GM13977 (cell line): Measurements from ENCODE around the gene SRRM4.

Source experiments
- DNase-seq: peaks from one replicate; pipeline ENCODE4 v3.0.0; 2012; ENCODE audit warnings: low spot score
- in situ Hi-C: fragments of 300-500 bp; cut with MboI; formaldehyde crosslinking; loops from one replicate; pipeline ENCODE4 v1.12.0; 2022; ENCODE audit warnings: low sequenced_read_pairs, low pct_unique_long_range_greater_than_20kb, mixed read lengths, inconsistent platforms; ENCODE audit not compliant: unreplicated experiment
- TF ChIP-seq, protein P1 (sequence below): IDR thresholded peaks from 2 replicates; pipeline ENCODE4 v1.5.1; 2012; ENCODE audit warnings: mild to moderate bottlenecking, control low read depth; ENCODE audit not compliant: insufficient read depth; ENCODE audit errors: extremely low read depth, missing control alignments

The SRRM4 gene

DNA sequence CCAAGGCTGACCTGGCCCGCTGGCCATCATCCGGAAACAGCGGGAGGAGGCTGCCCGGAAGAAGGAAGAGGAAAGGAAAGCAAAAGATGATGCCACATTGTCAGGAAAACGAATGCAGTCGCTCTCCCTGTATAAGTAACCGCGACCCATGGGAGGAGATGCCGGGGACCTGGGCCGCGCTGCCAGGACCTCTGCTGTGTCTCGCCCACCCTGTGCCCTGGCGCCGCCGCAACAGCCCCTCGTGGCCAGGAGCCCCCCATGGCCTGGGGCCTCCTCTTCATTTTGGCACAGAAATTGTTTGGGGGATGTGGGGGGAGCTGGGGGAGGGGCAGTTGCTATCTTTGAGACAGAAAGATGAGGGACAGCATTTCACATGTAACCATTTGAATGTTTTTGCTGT lies 213.9 kb downstream of the SRRM4 start:
- TF ChIP-seq, protein P1, sequence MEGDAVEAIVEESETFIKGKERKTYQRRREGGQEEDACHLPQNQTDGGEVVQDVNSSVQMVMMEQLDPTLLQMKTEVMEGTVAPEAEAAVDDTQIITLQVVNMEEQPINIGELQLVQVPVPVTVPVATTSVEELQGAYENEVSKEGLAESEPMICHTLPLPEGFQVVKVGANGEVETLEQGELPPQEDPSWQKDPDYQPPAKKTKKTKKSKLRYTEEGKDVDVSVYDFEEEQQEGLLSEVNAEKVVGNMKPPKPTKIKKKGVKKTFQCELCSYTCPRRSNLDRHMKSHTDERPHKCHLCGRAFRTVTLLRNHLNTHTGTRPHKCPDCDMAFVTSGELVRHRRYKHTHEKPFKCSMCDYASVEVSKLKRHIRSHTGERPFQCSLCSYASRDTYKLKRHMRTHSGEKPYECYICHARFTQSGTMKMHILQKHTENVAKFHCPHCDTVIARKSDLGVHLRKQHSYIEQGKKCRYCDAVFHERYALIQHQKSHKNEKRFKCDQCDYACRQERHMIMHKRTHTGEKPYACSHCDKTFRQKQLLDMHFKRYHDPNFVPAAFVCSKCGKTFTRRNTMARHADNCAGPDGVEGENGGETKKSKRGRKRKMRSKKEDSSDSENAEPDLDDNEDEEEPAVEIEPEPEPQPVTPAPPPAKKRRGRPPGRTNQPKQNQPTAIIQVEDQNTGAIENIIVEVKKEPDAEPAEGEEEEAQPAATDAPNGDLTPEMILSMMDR: no peak
- in situ Hi-C loops: no loop called here
- no peak for DNase-seq

DNA sequence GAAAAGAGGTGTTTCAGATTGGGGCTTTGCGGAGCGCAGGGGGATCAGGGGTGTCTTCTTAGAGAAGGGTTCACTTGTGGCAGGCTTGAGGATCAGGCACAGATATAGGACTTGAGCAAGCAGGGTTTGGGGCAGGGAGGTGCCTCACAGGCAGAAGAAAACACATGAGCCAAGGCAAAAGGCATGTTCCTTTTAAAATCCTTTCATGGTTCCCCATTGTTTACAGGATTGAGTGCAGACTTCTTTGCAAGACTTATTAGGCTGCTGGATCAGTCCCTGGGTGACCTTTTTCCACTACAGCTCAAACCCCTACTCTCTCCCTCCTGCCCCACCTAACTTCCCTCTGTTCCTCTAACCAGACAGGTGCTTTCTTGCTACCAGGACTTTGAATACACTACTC lies 217.1 kb downstream of the SRRM4 start:
- no peak for DNase-seq
- TF ChIP-seq, protein P1: no peak
- in situ Hi-C loops: no loop called here

DNA sequence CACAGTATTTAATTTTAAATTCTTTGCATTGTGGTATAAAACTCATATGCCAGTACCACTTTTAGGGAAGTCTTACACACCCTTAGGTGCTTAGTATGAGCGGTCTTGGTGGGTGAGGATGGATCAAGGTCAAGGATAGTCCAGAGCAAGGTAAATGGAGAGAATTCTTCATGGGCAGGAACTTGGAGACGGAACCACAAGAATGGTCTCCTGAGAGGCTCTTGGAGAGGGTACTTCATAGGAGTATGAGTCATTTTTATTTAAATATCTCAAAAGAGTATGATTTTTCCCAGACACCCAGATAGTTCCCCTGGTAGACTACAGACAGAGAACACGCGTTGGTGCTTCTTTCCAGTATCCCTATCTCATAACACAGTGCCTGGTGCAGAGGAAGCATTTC lies 219.3 kb downstream of the SRRM4 start:
- TF ChIP-seq, protein P1: no peak
- in situ Hi-C loops: no loop called here
- no peak for DNase-seq

DNA sequence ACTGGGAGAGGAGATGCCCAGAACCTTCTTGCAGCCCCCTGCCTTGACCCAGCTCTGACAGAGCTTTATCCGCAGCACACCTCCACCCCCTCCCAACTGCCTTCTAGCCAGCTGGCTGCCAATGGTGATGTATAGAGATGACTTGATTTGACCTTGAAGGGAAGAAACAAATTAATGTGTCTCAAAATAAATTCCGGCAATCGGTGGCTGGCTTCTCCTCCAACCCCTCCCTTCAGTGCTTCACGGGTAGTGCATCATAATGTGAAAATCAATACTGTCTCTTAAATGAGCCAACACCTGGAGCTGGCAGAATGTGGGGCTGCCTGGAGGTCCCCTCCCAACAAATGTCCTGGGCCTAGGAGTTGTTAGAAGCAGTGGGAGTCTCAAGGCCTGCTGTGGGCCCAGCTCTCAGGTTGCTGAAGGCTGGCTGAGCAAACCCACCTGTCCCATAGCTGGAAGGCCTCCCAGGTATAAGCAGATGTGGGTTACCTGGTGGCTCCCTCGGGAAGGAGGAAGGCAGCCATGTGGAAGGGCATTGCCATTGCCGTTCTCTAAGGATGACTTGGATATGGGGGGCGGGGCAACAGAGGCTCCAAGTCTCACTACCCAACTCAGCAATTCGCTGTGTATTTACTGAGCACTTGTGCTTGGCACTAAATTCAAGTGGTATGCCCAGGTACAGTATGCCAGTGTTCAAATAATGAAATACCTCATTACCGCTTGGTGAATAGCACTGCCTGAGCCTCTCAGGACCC lies 220.6 kb downstream of the SRRM4 start:
- no peak for DNase-seq
- in situ Hi-C loops: no loop called here
- TF ChIP-seq, protein P1: no peak

DNA sequence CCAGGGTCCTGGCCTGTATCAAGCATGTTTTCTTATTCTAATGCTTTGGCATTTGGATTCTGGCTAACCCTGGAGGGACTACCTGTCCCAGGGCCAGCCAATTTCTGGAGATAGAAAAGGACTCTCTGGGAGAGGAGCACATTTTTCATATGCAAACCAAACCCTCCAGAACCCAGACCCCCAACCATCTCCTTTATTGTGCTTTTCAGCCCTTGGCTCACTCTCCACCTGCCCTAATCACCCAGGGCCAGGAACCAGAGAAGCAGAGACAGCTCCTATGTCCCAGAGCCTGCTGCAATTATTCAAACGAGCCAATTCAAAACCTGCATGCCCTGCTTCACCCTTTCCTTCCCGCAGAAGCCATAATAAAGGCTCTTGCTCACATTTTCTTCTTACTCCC lies 221.2 kb downstream of the SRRM4 start:
- in situ Hi-C loops: no loop called here
- no peak for DNase-seq
- TF ChIP-seq, protein P1: no peak

DNA sequence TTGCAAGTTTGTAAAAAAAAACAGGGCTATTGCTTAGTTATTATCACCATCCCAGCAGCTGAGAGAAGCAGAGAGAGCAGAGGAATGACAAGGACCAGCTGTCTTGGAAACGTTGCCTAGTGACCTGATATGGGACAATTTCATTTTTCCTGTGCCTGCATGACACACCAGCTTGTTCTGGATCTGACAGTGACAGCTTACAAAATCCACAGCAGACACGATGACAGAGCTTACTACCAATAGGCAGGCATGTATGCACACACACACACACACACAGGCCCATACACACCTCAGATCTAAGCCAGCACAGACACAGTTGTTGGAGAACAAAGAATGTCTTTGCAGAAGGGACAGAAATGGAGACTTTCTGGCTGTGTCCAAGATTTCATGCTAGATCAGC lies 222.8 kb downstream of the SRRM4 start:
- in situ Hi-C loops: no loop called here
- no peak for DNase-seq
- TF ChIP-seq, protein P1: no peak

DNA sequence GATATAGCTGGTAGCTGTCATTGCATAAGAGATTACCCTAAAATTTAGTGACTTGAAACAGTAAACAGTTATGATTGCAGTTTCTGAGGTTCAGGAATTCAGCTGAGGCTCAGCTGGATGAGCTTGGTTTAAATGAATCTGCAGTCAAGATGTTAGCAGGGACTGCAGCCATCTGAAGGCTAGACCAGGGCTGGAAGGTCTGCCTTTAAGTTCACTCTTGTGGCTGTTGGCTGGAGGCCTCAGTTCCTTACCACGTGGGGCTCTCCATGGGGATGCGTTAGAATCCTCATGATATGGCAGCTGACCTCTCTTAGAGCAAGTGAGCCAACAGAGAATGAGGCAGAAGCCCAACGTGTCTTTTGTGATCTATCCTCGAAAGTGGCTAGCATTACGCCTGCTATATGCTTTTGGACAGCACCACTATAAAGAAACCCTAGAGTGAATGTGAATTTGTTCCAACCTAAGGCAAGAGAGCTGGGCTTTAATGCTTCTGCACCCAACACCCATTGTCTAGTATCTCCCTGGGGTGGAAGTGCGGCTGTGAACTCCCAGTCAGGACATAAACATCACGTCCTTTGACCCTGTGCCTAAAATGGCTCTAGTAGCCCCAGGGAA lies 223.4 kb downstream of the SRRM4 start:
- DNase-seq: no peak
- in situ Hi-C loops: no loop called here
- TF ChIP-seq, protein P1: no peak
